Mammary epithelial cell (primary cell): ENCODE data around the gene LEPROT.

Source experiments
- EZH2 ChIP-seq: IDR thresholded peaks from 2 replicates; pipeline ENCODE4 v1.6.1; 2012; ENCODE audit warnings: low read length, inconsistent platforms, borderline replicate concordance
- TF ChIP-seq, protein P1 (sequence below), 2 donors: IDR thresholded peaks in 1 of 2; conservative IDR thresholded peaks in 1 of 2; 2 replicates each; pipeline ENCODE4 v1.5.1; 2011 to 2012; ENCODE audit warnings: inconsistent platforms in 2 of 2, low read length in 2 of 2, mild to moderate bottlenecking in 2 of 2, control low read depth in 1 of 2, low read depth in 1 of 2; ENCODE audit not compliant: insufficient read depth in 1 of 2; ENCODE audit errors: extremely low read depth in 1 of 2

DNA sequence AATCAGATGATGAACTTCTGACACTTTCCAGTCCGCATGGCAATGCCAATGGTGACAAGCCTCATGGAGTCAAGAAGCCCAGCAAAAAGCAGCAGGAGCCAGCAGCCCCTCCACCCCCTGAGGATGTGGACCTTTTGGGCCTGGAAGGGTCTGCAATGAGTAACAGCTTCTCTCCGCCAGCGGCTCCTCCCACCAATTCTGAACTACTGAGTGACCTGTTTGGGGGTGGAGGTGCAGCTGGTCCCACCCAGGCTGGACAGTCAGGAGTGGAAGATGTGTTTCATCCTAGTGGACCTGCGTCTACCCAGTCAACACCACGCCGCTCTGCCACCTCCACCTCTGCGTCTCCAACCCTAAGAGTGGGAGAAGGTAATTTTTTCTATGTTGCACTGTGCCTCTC, 28.0 kb upstream of the LEPROT start:
- TF ChIP-seq, protein P1, sequence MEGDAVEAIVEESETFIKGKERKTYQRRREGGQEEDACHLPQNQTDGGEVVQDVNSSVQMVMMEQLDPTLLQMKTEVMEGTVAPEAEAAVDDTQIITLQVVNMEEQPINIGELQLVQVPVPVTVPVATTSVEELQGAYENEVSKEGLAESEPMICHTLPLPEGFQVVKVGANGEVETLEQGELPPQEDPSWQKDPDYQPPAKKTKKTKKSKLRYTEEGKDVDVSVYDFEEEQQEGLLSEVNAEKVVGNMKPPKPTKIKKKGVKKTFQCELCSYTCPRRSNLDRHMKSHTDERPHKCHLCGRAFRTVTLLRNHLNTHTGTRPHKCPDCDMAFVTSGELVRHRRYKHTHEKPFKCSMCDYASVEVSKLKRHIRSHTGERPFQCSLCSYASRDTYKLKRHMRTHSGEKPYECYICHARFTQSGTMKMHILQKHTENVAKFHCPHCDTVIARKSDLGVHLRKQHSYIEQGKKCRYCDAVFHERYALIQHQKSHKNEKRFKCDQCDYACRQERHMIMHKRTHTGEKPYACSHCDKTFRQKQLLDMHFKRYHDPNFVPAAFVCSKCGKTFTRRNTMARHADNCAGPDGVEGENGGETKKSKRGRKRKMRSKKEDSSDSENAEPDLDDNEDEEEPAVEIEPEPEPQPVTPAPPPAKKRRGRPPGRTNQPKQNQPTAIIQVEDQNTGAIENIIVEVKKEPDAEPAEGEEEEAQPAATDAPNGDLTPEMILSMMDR (conservative IDR thresholded peaks at IDR 0.05 in 1 of 2, IDR thresholded peaks at IDR 0.05 in 1 of 2; ENCODE audit: extremely low read depth in 1 of 2, insufficient read depth in 1 of 2, low read depth in 1 of 2, low read length in 2 of 2) = no peak
- TF ChIP-seq EZH2 = no peak
